ENCODE measurements around the gene ABHD17C. TPM values are rescaled to one million over a fixed set of nuclear protein-coding genes. Genes with fewer than 3 reads are reported as not detected.

The ABHD17C gene
- polyA plus RNA-seq, 1 experiment = 30.8 TPM

DNA sequence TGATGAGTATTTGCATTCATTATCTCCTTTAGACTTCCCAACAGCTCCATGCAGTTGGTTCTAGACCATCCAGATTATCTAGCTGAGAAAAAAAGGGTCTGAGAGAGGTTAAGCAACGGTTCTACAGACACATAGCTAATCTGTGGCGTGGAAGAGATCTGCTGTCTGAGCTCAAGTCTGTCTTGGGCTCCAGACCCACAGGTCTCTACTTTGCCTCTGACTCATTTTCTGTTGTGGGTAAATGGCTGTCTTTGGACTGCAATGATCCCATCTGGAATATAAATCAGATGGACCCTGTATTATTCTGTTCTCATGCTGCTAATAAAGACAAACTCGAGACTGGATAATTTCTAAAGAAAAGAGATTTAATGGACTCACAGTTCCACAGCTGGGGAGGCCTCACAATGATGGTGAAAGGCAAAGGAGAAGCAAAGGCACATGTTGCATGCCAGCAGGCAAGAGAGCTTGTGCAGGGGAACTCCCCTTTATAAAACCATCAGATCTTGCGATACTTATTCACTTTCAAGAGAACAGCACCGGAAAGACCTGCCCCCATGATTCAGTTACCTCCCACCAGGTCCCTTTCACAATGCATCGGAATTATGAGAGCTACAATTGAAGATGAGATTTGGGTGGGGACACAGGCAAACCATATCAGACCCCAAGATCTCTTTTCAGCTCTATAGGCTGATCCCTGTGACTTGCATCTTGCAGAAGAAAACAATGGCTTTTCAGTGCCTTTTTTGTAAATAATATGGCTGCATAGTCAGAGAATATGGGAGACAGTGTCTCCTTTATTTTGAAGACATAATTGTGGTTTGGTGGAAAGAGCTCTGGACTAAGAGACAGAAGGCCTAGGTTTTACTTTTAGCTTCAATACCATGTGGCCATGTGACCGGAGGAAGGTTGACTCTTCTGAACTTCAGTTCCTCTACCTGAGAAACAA is 108.7 kb downstream of the ABHD17C start:
- ChIA-PET CTCF (interaction anchor here (0.9 to 1.4 kb wide), 3 partner anchors 25 to 348 kb away, joined by 4 to 6 read pairs (median 5); partner anchors contain the start of gene CEMIP), POLR2A (no interaction called here)
- TF ChIP-seq CTCF (IDR thresholded peaks at IDR 0.05; ENCODE audit: low read depth, low read length) = no peak
- H3K27me3 ChIP-seq (ENCODE audit: control insufficient read depth, insufficient read depth, low read length) = no peaks in the 10 kb centered on the region
- no peak overlapping the region for H3K4me3 ChIP-seq (ENCODE audit: low read depth, low read length)
- DNase-seq (ENCODE audit: low read depth, low spot score) = no peak
- no peak overlapping the region for H3K27ac ChIP-seq (ENCODE audit: low read depth, low read length)
- no peaks in the 10 kb centered on the region for H3K9me3 ChIP-seq (ENCODE audit: control insufficient read depth, insufficient read depth, low read length)

DNA sequence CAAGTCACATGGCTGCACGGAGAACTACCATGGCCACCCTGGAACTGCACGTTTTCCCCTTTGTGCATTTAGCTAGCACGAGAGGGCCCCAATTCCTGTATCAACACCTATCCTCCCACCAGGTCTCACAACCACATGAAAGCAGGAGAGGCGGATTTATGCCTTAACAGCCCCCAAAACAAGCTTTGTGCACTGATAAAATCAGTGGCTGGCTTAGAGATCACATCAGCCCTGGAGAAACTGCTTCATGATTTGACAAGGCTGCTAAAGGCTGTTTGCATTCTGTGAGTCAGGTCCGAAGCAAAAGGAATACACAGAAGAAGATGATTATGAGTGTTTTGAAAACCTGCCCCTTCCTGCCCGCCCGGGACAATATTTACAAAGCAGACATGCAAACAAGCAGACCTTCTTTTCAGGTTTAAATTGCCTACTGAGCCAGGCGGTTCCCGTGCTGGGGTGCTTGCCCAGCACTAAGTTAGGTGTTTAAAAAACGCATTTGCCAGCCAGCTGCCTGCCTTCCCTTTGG is 109.9 kb downstream of the ABHD17C start:
- H3K9me3 ChIP-seq (ENCODE audit: control insufficient read depth, insufficient read depth, low read length) = no peaks in the 10 kb centered on the region
- TF ChIP-seq CTCF (IDR thresholded peaks at IDR 0.05; ENCODE audit: low read depth, low read length) = no peak
- no peaks in the 10 kb centered on the region for H3K27me3 ChIP-seq (ENCODE audit: control insufficient read depth, insufficient read depth, low read length)
- ChIA-PET CTCF (interaction anchor here (0.6 to 1.3 kb wide), 3 partner anchors 26 to 238 kb away, joined by 3 to 6 read pairs (median 5); partner anchors contain the start of gene CEMIP), POLR2A (no interaction called here)
- no peak overlapping the region for H3K27ac ChIP-seq (ENCODE audit: low read depth, low read length)
- no peak for DNase-seq (ENCODE audit: low read depth, low spot score)
- no peak overlapping the region for H3K4me3 ChIP-seq (ENCODE audit: low read depth, low read length)

Small RNA genes lying within 50 kb of the gene (small RNA-seq; reads per million reads assigned to genes)
- gene RNU6-380P (ENCODE audit: insufficient read length, low read depth) = not detected

Other genes starting within 250 kb of the ABHD17C start
- 221 and 231 TPM in 2 replicates for gene CEMIP, start 84.1 kb downstream of the ABHD17C start, polyA plus RNA-seq (2011; rRNA removed)

All from AG04450 (cell line).